SH-SY5Y (cell line): ENCODE measurements around the gene IGF1R.
A peak's percentile ranks its signal among the peaks of the same experiment; 100 is the strongest.

Experiments
- GATA2 ChIP-seq: IDR thresholded peaks from 2 replicates; pipeline ENCODE4 v1.6.1; 2011; ENCODE audit warnings: mild to moderate bottlenecking, low read depth, low read length
- GATA3 ChIP-seq: IDR thresholded peaks from 2 replicates; pipeline ENCODE4 v1.6.1; 2011; ENCODE audit warnings: low read depth, mild to moderate bottlenecking, low read length, moderate library complexity

DNA sequence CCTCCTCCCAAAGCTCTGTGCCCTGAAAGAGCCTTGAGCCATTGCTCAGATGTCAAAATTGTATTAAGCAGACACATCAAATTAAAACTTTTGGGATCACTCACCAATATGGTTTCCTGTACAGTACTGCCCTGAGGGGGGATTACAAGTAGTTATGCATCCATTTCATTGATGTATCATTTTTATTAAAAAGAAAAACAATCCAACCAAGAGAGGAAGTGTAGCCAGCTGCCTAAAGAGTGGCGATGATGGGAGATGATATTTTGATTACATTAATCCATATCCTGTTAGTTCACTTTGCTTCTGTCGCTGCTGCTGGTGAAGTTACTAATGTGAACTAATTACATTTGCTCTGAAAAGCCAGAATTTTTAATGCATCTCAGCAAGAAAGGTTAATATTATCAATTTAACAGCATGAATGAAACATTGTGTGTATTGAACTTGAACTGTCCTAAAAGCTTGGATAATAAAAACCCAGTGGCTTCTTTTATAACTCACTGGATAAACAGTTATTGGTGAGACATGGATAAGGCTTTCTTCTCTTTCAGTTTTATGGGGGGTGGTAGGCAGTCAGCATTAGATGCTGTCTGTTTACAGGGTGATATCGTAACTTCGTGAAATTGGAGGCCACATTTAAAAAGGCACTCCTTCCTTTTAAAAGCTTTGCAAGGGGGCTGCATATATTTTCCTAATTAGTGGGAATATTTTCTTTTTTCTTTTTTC lies 87.7 kb downstream of the IGF1R start:
- peak; percentile 37; the same call in 1 of the 2 replicates for TF ChIP-seq GATA2
- peak; percentile 61 for TF ChIP-seq GATA3
